Adipose tissue (tissue), 3 donors: ENCODE data around the gene CNGB1. TPM values are rescaled to one million over a fixed set of nuclear protein-coding genes. Genes with fewer than 3 reads are reported as not detected.
"Not testable (repeated sequence)": the region's sequence is repeated elsewhere in the genome, so short reads cannot be mapped to it uniquely, and the experiment has no call there.

ENCODE experiments used
- H3K27ac ChIP-seq: one replicate; pipeline ENCODE4 v1.5.1; 2013; ENCODE audit warnings: low read depth, low read length
- WGBS, 3 donors: extraction: QIAGEN DNeasy Blood & Tissue Kit; methylation state at CpG; one replicate each; pipeline ENCODE4 v1.1.7; 2013; 5-methylcytosine and 5-hydroxymethylcytosine counted together
- polyA plus RNA-seq, 3 donors: library from polyadenylated mRNA; stranded (reverse); fragments of 200-250 nt; gene quantifications; one replicate each; pipeline ENCODE4 v1.2.3, GENCODE V29; 2013
- donor health status: healthy with polysubstance abuse.
- donor health status: Bipolar disorder and iron deficiency.
- donor health status: healthy.

CNGB1 gene
- polyA plus RNA-seq, 3 donors = under 0.01 to 0.28 TPM; not detected in 1

DNA sequence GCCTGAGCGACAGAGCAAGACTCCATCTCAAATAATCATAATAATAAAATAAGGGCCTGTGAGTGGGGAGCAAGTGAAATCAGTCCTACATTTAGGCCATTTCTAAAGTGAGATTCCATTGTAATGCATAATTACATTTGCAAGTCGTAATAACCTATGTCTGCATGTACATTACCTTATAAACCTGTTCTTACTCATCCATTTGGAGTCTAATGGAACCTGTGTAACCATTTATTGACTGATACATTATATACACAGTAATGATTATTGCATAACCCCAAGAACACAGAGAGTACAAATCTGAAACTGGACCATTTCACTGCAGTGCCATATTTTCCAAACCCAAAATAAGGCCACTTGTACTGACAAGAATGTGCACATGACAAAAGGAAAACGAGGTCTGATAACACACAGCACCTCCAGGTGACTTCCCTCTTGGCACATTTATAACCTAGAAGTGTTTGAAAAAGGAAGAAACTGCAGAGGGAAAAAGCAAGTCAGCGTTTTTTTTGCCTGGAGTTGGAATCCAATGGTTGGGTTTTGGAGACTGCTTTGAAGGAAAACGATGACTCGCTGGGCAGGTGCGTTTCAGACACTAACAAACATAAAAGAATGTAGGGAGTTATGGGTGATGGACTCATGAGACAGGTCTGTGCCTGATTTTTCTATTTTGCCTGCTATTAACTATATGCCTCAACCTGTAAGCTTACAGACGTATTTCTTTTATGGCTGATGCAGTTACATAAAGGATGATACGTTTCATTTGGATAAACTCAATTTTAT is 105.0 kb downstream of the CNGB1 start:
- WGBS, 3 donors = 66 to 72% (median 72%) methylated on average over 9 of the region's 9 CpGs

DNA sequence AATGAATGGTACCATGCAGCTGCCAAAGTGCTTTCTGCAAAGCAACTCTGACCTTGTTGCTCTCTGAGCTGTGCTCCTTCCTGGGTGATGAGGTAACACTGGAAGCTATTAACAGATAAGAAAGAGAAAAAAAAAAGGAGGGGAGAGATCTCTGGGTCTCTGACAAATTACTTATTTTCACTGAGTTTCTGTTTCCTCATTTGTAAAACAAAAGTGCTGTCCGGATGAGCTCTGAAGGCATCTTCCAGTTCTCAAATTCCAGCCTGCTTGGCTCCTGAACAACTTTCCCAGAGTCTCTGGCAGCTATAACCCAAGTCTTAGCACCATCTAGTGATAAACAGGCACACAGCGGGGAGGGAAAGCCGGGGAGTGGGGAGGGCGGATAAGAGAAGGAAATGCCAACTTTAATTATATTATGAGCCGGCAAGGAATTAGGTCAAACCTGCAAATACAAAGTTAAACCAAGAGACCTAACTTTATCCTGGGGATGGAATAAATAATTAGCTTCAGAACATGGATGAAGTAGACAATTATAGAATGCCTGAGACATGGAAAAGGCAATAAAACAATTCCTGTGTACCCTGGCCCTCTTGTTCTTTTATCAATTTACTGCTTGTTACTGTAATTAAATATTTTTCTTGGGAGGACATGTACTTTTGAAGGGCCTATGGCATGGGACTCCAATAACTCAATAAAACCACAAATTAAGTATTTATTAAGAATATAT is 107.3 kb downstream of the CNGB1 start:
- no peak overlapping the region for H3K27ac ChIP-seq
- 1 to 5% (median 2%) methylated on average over 5 of the region's 5 CpGs for WGBS, 3 donors

More for the DNA sequence above, 105.0 kb downstream of the CNGB1 start:
- H3K27ac ChIP-seq = no peak overlapping the region

DNA sequence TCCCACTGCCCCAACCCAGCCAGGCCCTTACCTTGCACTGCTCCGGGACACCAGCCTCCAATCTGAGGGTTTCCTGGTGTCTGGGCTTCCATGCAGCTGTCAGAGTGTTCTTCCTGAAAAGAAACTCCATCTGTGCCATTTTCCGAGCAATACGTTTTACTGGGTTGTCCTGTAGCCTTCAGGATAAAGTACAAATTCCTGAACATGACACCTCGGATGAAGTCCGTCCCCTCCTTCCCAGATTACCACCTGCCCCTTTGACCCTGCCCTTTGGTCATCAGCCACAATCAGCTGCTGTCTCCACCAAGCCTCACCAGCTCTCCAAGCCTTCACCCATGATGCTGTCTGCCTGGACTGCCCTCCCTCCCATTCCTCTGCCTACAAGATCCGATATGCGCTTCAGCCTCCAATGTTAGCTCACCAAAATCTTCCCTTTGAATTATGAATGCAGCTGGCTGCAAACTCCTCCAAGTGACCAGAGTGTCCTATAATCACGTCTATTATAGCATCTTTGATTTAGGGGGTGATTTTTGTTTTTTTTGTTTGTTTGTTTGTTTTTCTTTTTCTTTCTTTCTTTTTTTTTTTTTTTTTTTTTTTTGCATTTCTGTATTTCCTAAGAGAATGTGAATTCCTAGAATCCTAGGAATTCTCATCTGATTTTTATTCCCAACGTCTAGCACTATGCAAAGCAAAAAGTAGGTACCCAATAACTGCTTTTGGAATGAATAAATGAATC is 108.1 kb downstream of the CNGB1 start:
- 61 to 69% (median 68%) methylated on average over 9 of the region's 9 CpGs for WGBS, 3 donors
- H3K27ac ChIP-seq = no peak overlapping the region

DNA sequence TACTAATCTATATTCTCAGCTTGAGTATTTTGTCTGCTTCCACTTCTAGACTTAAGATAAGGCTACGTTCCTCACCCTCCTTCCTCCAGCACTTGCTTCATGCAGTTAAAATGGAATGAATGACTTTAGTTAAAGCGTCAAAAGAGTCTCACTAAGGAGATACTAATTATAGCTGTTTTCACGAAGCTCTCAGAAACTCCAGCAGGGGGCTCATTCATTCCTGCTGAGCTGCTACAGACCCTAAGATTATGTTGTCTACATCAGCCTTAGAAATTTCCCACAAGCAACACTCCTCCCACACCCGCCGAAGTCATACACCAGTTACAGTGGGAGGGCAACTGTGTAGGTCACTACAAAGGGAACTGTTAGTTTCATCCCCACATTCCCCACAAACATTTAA is 111.6 kb downstream of the CNGB1 start:
- no peak overlapping the region for H3K27ac ChIP-seq
- 37 to 51% (median 42%) methylated on average over 5 of the region's 5 CpGs for WGBS, 3 donors

DNA sequence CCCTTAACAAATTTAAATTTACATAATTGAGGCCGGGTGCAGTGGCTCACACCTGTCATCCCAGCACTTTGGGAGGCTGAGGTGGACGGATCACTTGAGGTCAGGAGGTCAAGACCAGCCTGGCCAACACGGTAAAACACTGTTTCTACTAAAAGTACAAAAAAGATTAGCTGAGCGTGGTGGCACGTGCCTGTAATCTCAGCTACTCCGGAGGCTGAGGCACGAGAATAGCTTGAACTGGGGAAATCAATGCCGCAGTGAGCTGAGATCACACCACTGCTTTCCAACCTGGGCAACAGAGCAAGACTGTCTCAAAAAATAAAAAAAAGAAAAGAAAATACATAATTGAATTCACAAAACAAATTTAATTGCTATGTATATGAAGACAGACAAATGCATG is 112.3 kb downstream of the CNGB1 start:
- no peak overlapping the region for H3K27ac ChIP-seq
- 49 to 66% (median 64%) methylated on average over 8 of the region's 8 CpGs for WGBS, 3 donors

DNA sequence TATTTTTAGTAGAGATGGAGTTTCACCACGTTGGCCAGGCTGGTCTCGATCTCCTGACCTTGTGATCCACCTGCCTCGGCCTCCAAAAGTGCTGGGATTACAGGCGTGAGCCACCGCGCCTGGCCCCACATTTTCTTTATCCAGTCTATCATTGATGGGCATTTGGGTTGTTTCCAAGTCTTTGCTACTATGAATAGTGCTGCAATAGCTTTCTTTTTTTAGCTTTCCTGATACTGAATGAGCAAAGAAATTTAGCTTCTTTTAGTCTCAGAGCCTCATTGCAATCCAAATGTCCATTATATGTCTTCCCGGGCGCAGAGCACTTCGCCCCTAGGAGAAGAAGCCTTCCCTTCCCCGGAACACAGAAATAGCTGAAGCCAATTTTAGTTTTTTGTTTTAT is 112.9 kb downstream of the CNGB1 start:
- 72 to 76% (median 74%) methylated on average over 10 of the region's 10 CpGs for WGBS, 3 donors
- H3K27ac ChIP-seq = not testable (repeated sequence)

DNA sequence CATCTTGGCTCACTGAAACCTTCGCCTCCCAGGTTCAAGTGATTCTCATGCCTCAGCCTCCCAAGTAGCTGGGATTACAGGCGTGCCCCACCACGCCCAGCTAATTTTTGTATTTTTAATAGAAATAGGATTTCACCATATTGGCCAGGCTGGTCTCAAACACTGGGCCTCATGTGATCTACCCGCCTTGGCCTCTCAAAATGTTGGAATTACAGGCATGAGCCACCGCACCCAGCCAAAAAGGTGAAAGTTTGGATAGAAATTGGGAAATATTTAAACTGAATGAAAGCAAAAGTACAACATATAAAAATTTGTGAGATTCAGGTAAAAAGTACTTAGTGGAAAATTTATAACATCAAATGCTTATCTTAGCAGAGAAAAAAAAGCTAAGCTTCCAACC is 115.7 kb downstream of the CNGB1 start:
- H3K27ac ChIP-seq = no peak overlapping the region
- WGBS, 3 donors = 91 to 96% (median 92%) methylated on average over 5 of the region's 5 CpGs

DNA sequence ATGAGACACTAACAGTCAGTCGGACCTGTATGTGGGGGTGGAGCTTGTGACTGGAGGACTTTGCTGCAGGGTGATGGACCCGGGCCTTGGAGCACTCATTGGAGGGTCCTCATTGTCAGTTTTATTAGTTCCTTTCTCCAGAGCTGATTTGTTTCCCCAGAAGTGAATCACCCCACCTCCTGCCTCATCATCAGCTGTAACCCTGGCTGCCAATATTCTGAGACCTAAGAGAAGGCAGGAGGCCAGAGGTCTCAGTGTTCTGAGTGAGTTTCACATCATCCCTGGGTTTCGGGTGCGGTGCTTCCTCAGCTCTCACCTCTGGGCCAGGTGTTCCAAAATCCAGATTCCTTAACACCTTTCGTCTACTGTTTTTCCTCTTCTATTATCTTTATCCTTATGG is 118.7 kb downstream of the CNGB1 start:
- 79 to 90% (median 89%) methylated on average over 5 of the region's 5 CpGs for WGBS, 3 donors
- H3K27ac ChIP-seq = no peak overlapping the region

DNA sequence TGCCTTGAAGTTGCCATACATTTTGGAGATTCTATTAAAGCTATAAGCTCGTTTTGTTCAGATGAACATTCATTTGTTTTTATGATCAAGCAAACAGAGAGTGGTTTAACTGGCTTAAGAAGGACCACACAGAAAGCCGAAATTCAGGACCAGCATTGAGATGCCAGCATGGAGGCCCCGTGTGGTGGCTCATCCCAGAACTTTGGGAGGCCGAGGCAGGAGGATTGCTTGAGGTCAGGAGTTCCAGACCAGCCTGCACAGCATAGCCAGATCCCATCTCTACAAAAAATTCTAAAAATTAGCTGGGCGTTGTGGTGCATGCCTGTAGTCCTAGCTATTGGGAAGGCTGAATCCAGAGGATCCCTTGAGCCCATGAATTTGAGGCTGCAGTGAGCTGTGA is 122.7 kb downstream of the CNGB1 start:
- WGBS, 3 donors = 92 to 97% (median 94%) methylated on average over 5 of the region's 5 CpGs
- H3K27ac ChIP-seq = no peak overlapping the region

DNA sequence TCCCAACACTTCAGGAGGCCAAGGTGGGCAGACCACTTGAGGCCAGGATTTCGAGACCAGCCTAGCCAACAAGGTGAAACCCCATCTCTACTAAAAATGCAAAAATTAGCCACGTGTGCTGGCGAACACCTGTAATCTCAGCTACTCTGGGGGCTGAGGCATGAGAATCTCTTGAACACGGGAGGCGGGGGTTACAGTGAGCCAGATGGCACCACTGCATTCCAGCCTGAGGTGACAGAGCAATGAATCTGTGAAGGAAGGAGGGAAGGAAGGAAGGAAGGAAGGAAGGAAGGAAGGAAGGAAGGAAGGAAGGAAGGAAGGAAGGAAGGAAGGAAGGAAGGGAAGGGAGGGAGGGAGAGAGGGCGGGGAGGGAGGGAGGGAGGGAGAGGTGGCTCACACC is 124.0 kb downstream of the CNGB1 start:
- 75 to 79% (median 76%) methylated on average over 6 of the region's 6 CpGs for WGBS, 3 donors

DNA sequence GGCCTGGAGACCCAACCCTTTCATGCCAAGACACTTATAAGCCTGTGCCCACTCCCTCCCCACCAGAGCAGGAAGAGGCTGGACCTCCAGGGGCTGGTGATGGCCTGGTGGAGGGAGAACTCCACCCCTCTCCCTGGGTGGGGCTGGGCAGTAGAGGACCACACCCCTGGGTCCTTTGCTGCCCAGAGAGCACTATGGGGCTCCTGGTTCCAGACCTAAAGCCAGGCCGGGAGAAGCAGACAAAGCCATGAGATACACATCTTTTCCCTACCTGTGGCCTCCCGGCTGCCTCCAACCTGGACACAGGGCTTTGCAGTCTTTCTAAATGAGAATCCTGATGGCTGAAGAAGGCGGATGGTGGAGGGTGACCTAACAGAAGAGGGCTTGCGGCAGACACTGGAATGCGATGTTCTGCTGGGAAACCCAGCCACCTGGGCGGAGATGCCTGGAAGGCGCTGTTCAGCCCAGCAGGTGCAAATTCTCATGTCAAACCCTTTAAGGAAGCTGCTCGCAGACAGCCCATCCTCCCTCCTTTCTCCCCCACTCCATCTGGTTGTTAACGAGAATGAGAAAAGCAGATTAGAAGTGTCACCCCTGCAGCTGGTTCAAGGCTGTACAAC is 124.7 kb downstream of the CNGB1 start:
- 45 to 75% (median 74%) methylated on average over 9 of the region's 9 CpGs for WGBS, 3 donors
- H3K27ac ChIP-seq = no peak overlapping the region

More for the DNA sequence above, 124.0 kb downstream of the CNGB1 start:
- H3K27ac ChIP-seq = not testable (repeated sequence)

DNA sequence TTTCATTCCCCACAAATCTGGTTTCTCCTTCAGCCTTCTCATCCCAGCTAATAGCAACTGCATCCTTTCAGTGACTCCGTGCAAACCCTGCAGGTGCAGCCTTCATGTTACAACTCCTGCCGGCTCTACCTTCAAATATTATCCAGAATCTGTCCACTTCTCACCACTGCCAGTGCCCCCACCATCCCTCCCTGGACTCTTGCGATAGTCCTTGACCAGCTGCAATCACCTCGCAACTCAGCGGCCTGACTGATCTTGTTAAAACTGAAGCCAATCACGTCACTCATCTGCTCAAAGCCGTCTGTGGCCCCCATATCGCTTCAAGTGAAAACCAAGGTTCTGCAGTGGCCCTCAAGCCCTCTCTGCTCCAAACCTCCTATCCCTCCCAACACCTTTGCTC is 125.8 kb downstream of the CNGB1 start:
- 59 to 87% (median 81%) methylated on average over 8 of the region's 8 CpGs for WGBS, 3 donors
- H3K27ac ChIP-seq = no peak overlapping the region

DNA sequence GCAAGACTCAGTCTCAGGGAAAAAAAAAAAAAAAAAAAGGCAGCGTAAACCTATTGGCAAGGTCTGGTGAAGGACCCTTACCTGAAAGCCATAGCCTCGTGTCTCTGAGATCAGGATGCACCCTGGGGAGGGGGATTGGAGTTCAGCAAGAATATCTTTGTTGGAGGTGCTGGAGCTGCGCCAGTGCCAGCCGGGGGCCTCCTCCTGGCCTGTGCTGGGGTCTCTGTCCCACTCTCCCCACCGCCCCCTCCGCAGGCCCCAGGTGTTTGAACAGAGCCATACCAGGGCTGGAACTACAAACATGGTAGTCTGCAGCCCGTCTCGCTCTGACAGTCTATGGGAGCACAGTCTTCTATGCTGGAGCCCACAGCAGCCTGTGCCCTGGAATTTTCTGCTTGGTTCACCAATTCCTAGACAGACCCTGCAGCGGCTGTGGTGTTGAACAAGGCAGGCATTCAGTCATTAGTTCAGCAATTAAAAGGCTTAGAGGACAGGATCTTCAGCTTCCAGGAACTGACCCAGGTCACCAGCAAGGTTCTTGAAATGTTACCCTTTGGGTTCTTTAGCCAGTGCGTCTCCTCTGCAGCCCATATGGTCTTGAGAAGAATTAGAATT is 126.4 kb downstream of the CNGB1 start:
- no peak overlapping the region for H3K27ac ChIP-seq
- WGBS, 3 donors = 87 to 95% (median 87%) methylated on average over 10 of the region's 10 CpGs

DNA sequence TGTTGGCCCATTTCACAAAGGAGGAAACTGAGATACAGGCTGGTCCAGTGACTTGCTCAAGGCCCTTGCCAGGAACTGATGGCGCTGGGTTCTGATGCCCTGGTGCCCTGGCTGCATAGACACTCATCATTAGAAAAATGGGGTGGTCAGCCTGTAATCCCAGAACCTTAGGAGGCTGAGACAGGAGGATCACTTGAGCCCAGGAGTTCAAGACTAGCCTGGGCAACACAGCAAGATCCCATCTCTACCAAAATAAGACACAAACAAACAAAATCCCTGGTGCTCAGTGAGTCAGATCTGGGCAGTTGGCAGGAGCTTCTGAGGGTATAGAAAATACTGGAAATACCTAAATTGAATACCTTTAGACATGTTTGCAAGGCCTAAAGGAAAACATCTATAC is 127.5 kb downstream of the CNGB1 start:
- H3K27ac ChIP-seq = no peak overlapping the region
- WGBS, 3 donors = 94 to 100% (median 100%) methylated on average over 1 of the region's 1 CpG

DNA sequence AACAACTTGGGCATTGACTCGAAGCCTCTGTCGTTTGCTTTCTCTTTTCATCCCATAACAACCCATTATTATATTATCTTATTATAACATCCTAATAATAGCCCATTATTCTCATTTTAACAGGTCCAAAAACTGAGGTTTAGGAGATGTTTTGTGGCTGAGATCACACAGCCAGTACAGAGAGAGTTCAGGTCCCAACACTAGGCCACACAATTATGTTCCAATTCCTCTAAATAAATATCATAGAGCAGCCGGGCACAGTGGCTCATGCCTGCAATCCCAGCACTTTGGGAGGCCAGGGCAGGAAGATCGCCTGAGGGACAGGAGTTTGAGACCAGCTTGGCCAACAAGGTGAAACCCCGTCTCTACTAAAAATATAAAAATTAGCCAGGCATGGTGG is 128.3 kb downstream of the CNGB1 start:
- 83 to 95% (median 89%) methylated on average over 5 of the region's 5 CpGs for WGBS, 3 donors
- no peak overlapping the region for H3K27ac ChIP-seq

DNA sequence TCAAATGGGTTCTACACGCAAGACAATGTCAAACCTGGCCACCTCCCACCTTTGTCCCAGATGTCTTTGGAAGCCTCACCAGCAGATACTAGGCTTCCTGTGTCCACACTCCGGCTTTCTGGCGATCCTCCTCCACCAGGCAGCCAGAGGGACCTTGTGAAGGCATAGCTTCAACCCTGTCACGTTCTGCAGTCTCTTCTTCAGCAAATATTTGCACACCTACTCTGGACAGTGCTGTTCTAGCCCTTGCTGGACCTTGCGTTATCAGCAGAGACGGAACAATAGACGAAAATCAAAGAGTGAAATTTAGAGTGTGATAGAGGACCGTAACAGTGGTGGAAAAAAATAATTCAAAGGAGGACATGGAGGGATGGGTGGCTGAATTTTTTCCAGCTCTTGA is 130.1 kb downstream of the CNGB1 start:
- WGBS, 3 donors = 79 to 92% (median 88%) methylated on average over 8 of the region's 8 CpGs
- H3K27ac ChIP-seq = no peak overlapping the region

DNA sequence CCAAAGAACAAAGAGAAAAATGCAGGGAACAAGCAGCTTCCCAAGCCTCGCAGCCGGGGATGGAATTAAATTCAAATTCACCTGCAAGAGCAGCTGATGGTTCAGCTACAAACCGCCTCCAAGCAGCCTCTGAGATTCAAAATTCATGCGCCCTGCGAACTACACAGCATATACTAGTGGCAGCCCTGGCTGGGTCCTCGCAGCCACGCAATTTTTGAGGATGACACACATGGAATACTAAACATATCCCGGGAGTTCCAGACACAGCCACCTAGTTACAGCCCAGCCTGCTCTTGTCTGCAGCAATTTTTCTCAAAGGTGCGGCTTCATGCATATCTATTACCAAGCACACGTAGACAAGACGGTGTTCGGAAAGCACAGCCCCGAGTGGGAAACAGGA is 132.8 kb downstream of the CNGB1 start:
- WGBS, 3 donors = 61 to 78% (median 68%) methylated on average over 13 of the region's 13 CpGs
- H3K27ac ChIP-seq = no peak overlapping the region

DNA sequence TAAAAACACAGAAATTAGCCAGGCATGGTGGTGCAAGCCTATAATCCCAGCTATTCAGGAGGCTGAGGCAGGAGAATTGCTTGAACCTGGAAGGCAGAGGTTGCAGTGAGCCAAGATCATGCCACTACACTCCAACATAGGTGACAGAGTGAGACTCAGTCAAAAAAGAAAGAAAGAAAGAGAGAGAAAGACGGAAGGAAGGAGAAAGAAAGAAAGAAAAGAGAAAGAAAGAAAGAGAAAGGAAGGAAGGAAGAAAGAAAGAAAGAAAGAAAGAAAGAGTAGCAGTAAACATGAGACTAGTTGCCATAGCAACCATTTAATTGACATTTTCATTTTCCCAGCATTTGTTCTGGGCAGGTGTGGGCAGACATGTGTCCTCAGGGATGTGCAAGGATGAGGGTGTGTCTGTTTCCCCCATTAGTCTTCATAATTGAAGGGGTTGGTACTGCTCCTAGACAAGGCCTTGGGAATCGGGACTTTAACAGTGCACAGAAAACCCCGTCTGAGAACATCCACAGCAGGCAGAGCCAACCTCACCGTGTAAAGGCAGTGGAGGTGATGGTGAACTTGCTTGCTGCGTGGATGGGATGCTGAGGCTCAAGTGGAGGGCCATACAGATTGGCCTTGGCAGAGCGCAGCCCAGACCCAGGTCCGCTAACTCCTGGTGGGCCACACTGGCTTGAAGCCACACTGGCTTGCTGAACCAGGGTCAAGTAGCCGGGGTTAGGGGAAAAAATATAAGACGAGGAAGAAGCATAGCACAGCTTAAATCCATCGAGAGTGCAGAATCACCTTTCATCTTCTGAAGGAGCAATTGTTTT is 133.4 kb downstream of the CNGB1 start:
- 82 to 89% (median 84%) methylated on average over 10 of the region's 10 CpGs for WGBS, 3 donors
- H3K27ac ChIP-seq = no peak overlapping the region
